ENCODE data around the gene OR7A10.
"Not testable (repeated sequence)": the region's sequence is repeated elsewhere in the genome, so short reads cannot be mapped to it uniquely, and the experiment has no call there.

The OR7A10 gene

DNA sequence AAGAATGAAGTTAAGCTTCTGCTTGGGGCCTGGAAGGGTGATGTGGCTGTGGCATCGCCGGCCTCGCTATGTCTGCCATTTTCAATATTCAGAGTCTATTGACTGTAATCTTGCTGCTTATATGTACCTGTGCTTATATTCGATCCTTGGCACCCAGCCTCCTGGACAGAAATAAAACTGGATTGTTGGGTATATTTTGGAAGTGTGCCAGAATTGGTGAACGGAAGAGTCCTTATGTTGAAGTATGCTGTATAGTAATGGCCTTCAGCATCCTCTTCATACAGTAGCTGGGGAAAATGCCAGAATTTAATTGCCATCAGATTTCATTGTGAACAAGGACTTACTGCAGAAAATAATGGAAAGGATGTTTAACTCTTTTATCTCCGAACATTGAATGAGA is 56.5 kb downstream of the OR7A10 start:
- not testable (repeated sequence) for DNase-seq

Measured in fibroblast of skin of right biceps (primary cell).